NCI-H345 treated with DMSO at 0.1 percent for 48 hours (cell line): ENCODE results near the gene NEUROD2.
A peak's percentile ranks its signal among the peaks of the same experiment; 100 is the strongest.

Experiments used
- DNase-seq: peaks from one replicate; lab custom pipeline; 2025; ENCODE audit not compliant: unreplicated experiment; lab: John Stamatoyannopoulos, UW

The NEUROD2 gene

DNA sequence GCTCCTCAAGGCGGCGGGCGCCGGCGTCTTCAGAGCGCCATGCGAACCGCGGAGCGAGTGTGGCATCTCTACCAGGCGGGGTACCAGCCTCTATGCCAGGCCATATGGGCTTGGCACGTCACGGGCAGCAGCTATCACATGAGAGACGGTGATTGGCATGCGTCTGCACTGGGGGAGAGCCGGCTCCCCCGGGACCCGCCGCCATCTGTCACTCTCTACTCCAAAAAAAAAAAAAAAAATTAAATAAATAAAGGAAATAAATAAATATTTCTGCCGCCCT is at the start of gene NEUROD2:
NEUROD2 (minus strand) TSS at position 70 of the 280 bp plus-strand sequence. CDS start 1,321 bp downstream, outside the sequence.
- DNase-seq, result no peak

GRCh38 chr17:39655105-39655504 is 47.4 kb upstream of the NEUROD2 start:
- DNase-seq, result no peak

DNA sequence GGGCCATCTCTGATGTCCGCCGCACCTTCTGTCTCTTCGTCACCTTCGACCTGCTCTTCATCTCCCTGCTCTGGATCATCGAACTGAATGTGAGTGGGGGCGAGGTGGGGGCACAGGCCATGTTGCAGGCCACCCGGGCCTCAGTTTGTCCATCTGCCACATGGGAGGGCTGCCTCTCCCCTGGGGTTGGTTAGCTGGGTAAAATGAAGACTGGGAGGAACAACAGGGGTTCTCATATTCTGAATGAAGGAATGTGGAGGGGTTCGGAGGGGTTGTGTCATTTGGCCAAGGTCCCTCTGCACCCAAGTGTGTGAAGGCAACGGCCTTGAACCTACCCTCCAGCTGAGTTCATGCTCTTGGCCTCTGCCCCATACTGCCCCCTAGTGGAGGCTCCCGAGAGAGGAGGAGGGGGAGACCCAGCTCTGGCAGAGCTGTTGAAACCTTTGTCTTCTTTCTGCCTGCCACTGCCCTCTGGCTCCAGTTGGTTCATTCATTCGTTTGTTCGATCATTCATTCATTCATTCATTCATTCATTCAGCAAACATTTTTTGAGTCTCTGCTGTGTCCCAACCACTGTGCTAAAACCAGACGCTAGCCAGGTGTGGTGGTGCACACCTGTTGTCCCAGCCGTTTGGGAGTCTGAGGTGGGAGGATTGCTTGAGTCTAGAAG is 46.1 kb upstream of the NEUROD2 start:
- DNase-seq, result no peak

GRCh38 chr17:39653316-39653661 is 45.6 kb upstream of the NEUROD2 start:
- DNase-seq, result no peak

GRCh38 chr17:39652587-39653315 is 45.0 kb upstream of the NEUROD2 start:
- no peak for DNase-seq

DNA sequence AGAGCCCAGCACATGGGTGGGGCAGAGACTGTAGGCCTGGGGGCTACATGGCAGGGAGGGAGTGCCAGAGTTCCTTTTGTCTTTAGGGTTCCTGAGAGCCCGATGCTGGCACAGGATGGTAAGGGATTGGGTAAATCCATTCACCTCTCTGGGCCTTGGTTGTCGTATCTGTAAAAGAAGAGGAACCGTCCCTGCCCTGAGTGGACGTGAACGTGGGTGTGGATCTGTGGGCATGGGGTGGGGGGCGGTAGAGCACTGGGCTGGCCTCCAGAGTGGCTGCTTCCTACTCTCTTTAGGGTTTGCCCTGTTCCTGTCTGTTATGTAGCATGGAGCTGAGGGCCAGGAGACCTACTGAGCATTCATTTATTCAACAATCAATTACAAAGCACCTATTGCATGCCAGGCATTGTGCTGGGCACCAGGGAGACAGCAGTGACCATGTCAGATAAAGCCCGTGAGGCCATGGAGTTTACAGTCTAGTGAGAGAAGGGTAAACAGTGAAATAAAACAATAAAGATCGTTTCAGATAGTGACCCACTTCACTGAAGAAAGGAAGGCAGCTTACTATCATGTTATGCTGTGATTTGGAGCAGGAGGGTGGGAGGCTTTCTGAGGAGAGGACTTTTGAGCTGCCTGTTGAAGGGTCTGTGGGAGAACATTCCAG is 44.3 kb upstream of the NEUROD2 start:
- no peak for DNase-seq

- no peak for DNase-seq
These were observed 42.4 kb upstream of the NEUROD2 start for GRCh38 chr17:39650121-39650579.

DNA sequence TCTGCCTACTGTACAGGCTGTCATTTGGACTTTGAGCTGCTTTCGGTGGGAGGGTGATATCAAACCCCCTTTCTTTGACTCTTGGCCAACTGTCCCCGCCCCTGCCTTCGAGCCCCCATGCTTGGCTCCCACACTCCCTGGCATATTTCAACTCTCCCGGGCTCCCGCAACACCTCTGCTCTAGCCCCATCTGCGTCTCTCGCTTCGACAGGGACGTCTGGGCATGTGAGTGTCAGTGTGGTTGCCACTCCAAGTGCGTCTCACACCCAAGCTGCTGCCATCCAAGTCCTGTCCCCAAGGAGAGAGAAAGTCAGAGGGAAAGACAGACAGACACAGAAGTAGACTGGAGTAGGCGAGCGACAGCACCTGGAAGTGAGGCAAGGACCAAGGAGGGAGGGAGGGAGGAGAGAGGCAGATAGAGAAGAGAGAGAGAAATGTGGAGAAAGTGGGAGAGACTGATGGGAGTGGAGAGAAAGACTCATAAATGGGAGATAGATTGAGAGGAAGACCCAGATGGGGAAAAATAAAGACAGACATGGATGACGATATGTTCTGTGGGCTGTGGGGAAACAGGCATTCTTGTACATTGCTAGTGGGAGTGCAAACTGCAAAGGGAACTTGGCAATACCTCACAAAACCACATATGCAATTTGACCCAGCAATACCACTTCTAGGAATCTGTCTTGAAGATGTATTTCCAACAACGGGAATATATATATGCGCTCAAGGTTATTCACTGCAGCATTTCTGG is 41.1 kb upstream of the NEUROD2 start:
- no peak for DNase-seq

DNA sequence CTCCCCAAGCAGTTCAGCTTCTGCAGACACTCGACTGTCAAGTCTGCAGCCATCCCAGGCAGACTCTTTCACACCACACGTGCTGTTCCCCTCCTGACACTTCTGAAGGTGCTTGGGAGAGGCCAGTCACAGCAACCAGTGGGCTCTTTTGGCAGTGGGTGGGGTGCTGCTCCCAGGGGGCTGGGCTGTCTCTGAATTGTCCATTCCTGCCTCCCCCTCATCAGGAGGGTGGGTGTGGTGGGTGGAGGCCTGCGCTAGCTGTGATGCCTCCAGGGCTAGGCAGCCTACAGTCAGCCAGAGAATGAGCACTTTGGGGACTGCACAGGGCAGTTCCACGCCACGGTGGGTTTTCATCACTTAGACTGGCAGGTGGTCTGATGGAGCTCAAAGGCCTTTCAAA is 39.5 kb upstream of the NEUROD2 start:
- no peak for DNase-seq

GRCh38 chr17:39643271-39643670 is 35.6 kb upstream of the NEUROD2 start:
- DNase-seq, result no peak

DNA sequence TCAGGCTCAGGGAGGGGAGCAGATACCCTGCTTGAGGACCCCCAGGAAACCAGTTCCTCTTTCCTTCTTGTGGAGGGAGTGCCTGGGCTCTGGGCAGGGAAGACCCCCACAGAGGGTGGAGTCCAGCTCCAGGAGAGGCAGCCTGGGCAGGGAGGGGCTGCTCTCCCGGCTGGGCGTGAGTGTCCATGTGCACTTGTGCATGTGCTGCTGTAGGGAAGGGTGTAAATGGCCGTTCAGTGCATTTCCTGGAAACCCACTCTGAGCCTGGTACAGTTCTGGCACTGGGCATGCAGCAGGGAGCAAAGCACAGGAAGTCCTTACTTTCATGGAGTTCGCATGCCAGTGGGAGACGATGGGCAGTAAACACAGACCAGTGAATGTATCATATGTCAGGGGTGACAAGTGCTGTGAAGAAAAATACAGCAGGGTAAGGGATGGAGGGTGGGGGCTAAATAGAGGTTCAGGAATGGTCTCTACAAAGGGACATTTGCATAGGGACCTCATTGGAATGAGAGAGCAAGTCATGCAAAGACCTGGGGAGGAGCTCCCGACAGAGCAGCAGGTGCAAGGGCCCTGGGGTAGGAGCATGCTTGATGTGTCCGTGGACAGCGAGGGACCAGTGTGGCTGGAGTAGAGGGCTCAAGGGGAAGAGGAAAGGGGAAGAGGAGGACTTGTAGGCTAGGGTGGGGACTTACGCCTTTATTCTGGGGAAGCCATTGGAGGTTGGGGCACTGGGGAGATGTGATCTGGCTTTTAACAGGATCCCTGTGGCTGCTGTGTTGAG is 34.8 kb upstream of the NEUROD2 start:
- no peak for DNase-seq

- DNase-seq, result no peak
These were observed 34.2 kb upstream of the NEUROD2 start for GRCh38 chr17:39641883-39642282.

DNA sequence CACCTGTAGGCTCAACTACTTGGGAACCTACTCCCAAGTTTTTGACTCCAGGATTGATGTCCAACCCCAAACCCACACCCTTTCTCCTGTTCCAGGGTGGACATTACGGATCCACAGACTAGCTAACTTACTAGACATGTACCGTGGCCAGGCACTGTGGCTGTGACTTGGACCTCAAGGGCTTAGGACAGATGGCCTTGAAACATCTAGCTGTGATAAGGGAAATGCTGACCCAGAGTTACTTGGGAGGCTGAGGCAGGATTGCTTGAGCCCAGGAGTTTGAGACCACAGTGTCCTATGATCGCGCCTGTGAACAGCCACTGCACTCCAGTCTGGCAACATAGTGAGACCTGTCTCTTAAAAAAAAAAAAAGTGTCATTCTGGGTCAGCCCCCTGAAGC is 33.4 kb upstream of the NEUROD2 start:
- no peak for DNase-seq

DNA sequence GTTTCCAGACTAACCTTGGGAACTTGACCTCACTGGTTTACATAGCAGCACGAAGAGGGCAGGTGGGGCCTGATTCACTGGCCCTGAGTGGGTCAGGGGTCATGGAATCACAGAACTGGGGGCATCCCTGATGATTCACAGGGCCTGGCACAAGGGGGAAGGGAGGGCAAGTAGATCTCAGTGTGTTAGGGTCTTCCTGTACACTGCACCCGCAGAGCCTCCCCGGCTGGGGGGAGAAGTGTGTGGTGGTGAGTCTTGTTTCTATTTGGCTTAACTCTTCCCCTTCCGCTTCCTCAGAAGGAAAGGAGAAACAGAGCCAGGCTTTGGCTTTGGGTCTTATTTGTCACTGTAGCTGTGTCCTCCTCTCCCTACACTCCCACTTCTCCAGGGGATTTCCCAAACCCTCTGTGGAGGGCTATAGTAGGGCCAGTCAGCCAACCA is 32.9 kb upstream of the NEUROD2 start:
- DNase-seq, result no peak

- DNase-seq, result no peak
These were observed 32.1 kb upstream of the NEUROD2 start for GRCh38 chr17:39639566-39640458.

GRCh38 chr17:39639043-39639442 is 31.3 kb upstream of the NEUROD2 start:
- DNase-seq, result no peak

GRCh38 chr17:39638317-39638716 is 30.6 kb upstream of the NEUROD2 start:
- DNase-seq, result no peak

DNA sequence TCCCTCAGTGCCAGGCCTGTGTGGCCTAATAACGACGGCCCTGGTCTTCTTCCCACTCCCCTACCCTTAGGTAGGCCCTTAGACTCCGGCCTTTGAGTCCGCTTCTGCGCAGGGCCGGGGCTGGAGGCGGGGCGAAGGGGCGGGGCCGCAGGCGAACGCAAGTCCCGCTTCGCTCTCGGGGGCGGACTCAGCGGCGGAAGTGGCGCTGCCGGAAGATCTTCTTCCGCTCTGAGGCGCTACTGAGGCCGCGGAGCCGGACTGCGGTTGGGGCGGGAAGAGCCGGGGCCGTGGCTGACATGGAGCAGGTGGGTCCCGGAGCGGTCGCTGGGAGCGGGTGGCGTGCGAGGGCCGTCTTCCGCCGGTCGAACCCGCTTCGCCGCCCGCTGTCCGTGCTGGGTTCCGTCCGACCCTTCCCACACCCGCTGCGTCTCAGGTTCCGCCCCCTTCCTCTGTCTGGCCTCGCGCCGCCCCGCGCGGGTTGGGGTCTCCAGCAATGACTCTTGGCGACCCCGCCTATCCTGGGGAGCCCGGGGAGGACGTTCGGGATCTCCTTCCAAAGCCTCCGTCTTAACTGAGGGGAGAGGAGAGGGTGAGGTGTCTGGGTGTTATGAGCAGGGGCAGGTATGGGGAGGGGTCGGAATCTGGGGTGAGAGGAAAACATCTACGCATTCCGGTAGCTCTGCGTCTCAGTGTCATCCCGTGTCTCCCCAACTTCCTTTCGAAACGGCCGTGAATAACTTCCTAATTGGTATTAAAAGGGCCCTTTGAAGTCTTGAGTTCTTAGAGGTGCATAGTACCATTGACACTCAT is 29.4 kb upstream of the NEUROD2 start, which contains the start of gene STARD3:
STARD3 (plus strand) TSS at position 218 of the 810 bp plus-strand sequence. CDS start 16,388 bp downstream, outside the sequence.
- peak; percentile 70 for DNase-seq

GRCh38 chr17:39636587-39636926 is 28.8 kb upstream of the NEUROD2 start:
- DNase-seq, result no peak
